ENCODE data around the gene PRR15L.

PRR15L gene

DNA sequence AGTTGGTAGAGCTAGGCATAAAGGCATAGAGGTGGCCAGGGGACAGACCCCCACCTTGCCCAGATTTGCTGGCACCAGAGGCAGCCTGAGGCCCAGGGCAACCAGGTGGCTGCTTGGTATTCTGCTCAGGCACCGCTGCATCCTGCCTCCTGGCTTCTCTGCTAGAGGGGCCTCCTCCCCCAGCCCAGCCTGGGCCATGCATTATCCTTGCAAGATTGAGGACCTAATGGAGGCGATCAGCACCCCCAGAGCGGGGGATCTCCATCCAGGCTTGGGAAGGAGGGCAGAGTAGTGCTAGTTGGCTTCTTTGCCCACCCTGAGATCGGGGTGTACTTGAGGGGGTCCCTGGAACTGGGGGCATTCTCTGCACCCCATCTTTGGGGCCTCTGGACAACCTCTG, 37.0 kb upstream of the PRR15L start:
- no peaks in the 10 kb centered on the region for H4K20me1 ChIP-seq (ENCODE audit: low read depth, low read length)
- no peaks in the 10 kb centered on the region for H3K9me3 ChIP-seq (ENCODE audit: insufficient read depth, low read length)
- no peak overlapping the region for H2AFZ ChIP-seq (ENCODE audit: low read depth, low read length, severe bottlenecking)
- H3K79me2 ChIP-seq (ENCODE audit: insufficient read depth, low read length), result no peaks in the 10 kb centered on the region
- no peaks in the 10 kb centered on the region for H3F3A ChIP-seq (ENCODE audit: insufficient read depth)
- no peak overlapping the region for H3K4me3 ChIP-seq (ENCODE audit: insufficient read depth, low read length, poor library complexity, severe bottlenecking)
- TF ChIP-seq, protein P1, sequence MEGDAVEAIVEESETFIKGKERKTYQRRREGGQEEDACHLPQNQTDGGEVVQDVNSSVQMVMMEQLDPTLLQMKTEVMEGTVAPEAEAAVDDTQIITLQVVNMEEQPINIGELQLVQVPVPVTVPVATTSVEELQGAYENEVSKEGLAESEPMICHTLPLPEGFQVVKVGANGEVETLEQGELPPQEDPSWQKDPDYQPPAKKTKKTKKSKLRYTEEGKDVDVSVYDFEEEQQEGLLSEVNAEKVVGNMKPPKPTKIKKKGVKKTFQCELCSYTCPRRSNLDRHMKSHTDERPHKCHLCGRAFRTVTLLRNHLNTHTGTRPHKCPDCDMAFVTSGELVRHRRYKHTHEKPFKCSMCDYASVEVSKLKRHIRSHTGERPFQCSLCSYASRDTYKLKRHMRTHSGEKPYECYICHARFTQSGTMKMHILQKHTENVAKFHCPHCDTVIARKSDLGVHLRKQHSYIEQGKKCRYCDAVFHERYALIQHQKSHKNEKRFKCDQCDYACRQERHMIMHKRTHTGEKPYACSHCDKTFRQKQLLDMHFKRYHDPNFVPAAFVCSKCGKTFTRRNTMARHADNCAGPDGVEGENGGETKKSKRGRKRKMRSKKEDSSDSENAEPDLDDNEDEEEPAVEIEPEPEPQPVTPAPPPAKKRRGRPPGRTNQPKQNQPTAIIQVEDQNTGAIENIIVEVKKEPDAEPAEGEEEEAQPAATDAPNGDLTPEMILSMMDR (IDR thresholded peaks at IDR 0.05; ENCODE audit: insufficient read depth, low read length, poor library complexity, severe bottlenecking), result no peak
- no peak for TF ChIP-seq EZH2phosphoT487 (conservative IDR thresholded peaks at IDR 0.05; ENCODE audit: low read length)
- H3K27me3 ChIP-seq (ENCODE audit: low read length), result no peaks in the 10 kb centered on the region
- H3K36me3 ChIP-seq (ENCODE audit: low read length), result no peaks in the 10 kb centered on the region
- no peaks in the 10 kb centered on the region for H3K9me2 ChIP-seq (replicated peaks; ENCODE audit: insufficient read depth, low read length)
- H3K27ac ChIP-seq (ENCODE audit: low read depth, low read length), result no peak overlapping the region
- no peak overlapping the region for H3K4me2 ChIP-seq (ENCODE audit: low read depth, low read length, poor library complexity, severe bottlenecking)
- no peak overlapping the region for H3K9ac ChIP-seq (ENCODE audit: low read length)

DNA sequence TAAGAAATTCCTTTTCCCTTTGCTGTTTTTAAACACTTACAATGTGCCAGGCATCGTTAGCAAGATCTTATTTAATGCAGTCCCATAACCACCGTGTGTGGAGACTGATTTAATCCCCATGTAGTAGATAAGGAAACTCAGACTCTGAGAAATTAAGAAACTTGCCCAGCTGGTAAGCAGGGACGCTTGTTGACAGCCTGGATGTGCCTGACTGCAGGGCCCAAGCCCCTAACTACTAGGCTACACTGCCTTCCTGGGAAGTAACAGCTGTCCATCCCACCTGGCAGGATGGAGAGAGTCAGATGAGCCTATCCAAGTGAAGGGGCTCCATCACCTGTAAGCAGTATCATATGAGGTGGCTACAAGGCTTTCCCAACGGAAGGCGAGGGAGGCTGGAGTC, 36.3 kb upstream of the PRR15L start:
- Histone ChIP-seq H3K9ac (ENCODE audit: low read length) (no peak overlapping the region), H2AFZ (ENCODE audit: low read depth, low read length, severe bottlenecking) (no peak overlapping the region), H3F3A (ENCODE audit: insufficient read depth) (no peaks in the 10 kb centered on the region), H3K27ac (ENCODE audit: low read depth, low read length) (no peak overlapping the region), H3K4me2 (ENCODE audit: low read depth, low read length, poor library complexity, severe bottlenecking) (no peak overlapping the region), H3K9me2 (replicated peaks; ENCODE audit: insufficient read depth, low read length) (no peaks in the 10 kb centered on the region), H3K4me3 (ENCODE audit: insufficient read depth, low read length, poor library complexity, severe bottlenecking) (no peak overlapping the region), H3K79me2 (ENCODE audit: insufficient read depth, low read length) (no peaks in the 10 kb centered on the region), H4K20me1 (ENCODE audit: low read depth, low read length) (no peaks in the 10 kb centered on the region), H3K27me3 (ENCODE audit: low read length) (no peaks in the 10 kb centered on the region), H3K9me3 (ENCODE audit: insufficient read depth, low read length) (no peaks in the 10 kb centered on the region), H3K36me3 (ENCODE audit: low read length) (no peaks in the 10 kb centered on the region)
- no peak for TF ChIP-seq EZH2phosphoT487 (conservative IDR thresholded peaks at IDR 0.05; ENCODE audit: low read length)
- TF ChIP-seq, protein P1 (IDR thresholded peaks at IDR 0.05; ENCODE audit: insufficient read depth, low read length, poor library complexity, severe bottlenecking), result no peak

DNA sequence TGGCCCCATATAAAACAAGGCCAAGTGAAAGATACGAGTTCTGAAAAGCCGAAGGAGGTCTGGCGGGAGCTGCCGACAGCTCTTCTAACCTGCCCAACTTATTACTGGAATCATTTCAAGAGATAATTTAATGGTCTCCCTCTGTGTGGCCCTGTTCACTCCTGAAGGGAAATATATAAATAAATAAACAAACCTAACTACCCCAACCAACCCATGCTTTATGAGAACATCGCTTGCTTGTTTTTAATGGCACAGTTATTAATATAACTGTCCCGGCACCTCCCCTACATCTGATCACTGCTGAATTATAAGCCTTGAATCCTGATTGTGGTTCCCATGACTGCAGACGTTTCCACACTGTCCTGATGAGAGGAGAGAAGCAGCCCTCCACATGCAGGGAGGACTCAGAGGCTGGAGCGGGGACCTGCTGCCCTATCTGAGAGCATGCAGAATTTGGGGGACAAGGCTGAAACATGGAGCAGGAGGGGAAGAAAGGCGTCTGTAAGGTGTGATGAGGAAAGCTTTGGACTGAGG, 35.4 kb upstream of the PRR15L start:
- Histone ChIP-seq H3K9ac (ENCODE audit: low read length) (no peak overlapping the region), H3K27ac (ENCODE audit: low read depth, low read length) (no peak overlapping the region), H3K36me3 (ENCODE audit: low read length) (no peaks in the 10 kb centered on the region), H3K4me2 (ENCODE audit: low read depth, low read length, poor library complexity, severe bottlenecking) (no peak overlapping the region), H2AFZ (ENCODE audit: low read depth, low read length, severe bottlenecking) (no peak overlapping the region), H3K27me3 (ENCODE audit: low read length) (no peaks in the 10 kb centered on the region), H3K4me3 (ENCODE audit: insufficient read depth, low read length, poor library complexity, severe bottlenecking) (no peak overlapping the region), H3K9me3 (ENCODE audit: insufficient read depth, low read length) (no peaks in the 10 kb centered on the region), H3K79me2 (ENCODE audit: insufficient read depth, low read length) (no peaks in the 10 kb centered on the region), H3K9me2 (replicated peaks; ENCODE audit: insufficient read depth, low read length) (no peaks in the 10 kb centered on the region), H3F3A (ENCODE audit: insufficient read depth) (no peaks in the 10 kb centered on the region), H4K20me1 (ENCODE audit: low read depth, low read length) (no peaks in the 10 kb centered on the region)
- no peak for TF ChIP-seq EZH2phosphoT487 (conservative IDR thresholded peaks at IDR 0.05; ENCODE audit: low read length)
- TF ChIP-seq, protein P1 (IDR thresholded peaks at IDR 0.05; ENCODE audit: insufficient read depth, low read length, poor library complexity, severe bottlenecking), result no peak

Data from SU-DHL-6 (cell line).